GM12878 (cell line): Measurements from ENCODE around the gene DENND1A. TPM values are rescaled to one million over a fixed set of nuclear protein-coding genes. Genes with fewer than 3 reads are reported as not detected.

ENCODE experiments used
- ESRRA ChIP-seq: IDR thresholded peaks from 2 replicates; pipeline ENCODE4 v1.6.1; 2012; ENCODE audit warnings: mild to moderate bottlenecking, low read length, improper control_type of control experiment
- MTA3 ChIP-seq: IDR thresholded peaks from 2 replicates; pipeline ENCODE4 v1.6.1; 2012; ENCODE audit warnings: low read length, inconsistent platforms, borderline replicate concordance
- SMAD5 ChIP-seq: IDR thresholded peaks from 2 replicates; pipeline ENCODE4 v1.6.1; 2016; ENCODE audit warnings: antibody characterized with exemption, low read depth
- SREBF2 ChIP-seq: IDR thresholded peaks from 2 replicates; pipeline ENCODE4 v1.6.1; 2012; ENCODE audit warnings: mild to moderate bottlenecking, low read length
- SRF ChIP-seq, 2 experiments: IDR thresholded peaks; 2 replicates each; pipeline ENCODE4 v1.6.1; 2011; ENCODE audit warnings: low read depth in 2 of 2, low read length in 2 of 2, mild to moderate bottlenecking in 1 of 2, moderate library complexity in 1 of 2
- TCF7 ChIP-seq: IDR thresholded peaks from 2 replicates; pipeline ENCODE4 v1.6.1; 2014; ENCODE audit warnings: antibody characterized with exemption, borderline replicate concordance
- USF1 ChIP-seq: IDR thresholded peaks from 2 replicates; pipeline ENCODE4 v1.6.1; 2011; ENCODE audit warnings: borderline replicate concordance, low read depth, mild to moderate bottlenecking, moderate library complexity, mixed read lengths, low read length; ENCODE audit not compliant: insufficient read depth; ENCODE audit errors: extremely low read length
- ZZZ3 ChIP-seq: IDR thresholded peaks from 2 replicates; pipeline ENCODE4 v1.6.1; 2011; ENCODE audit warnings: low read depth; ENCODE audit not compliant: control insufficient read depth, insufficient read length
- polyA plus RNA-seq, 11 experiments: library from polyadenylated mRNA; depleted of rRNA in 4 of 11; unstranded in 6 of 11; stranded (reverse) in 5 of 11; fragments of >200 nt; fragmentation: Nextera tagmentation in 4 of 11; fragmentation: Illumina TruSeq in 1 of 11; extraction: Ambion mirVana in 4 of 11; extraction: Trizol in 1 of 11; gene quantifications; 1 replicate in 1 of 11; 2 replicates in 10 of 11; pipeline versions ENCODE4 v1.2.1 to v1.2.3, GENCODE V29; 2011 to 2016; ENCODE audit warnings: inconsistent platforms in 2 of 11, missing spikeins in 2 of 11, low read depth in 1 of 11
- total RNA-seq, 4 experiments: library from RNA; depleted of rRNA in 3 of 4; stranded (reverse); fragments of >200 nt in 3 of 4; fragmentation: Illumina TruSeq in 1 of 4; extraction: Trizol in 1 of 4; gene quantifications; 2 replicates each; pipeline versions ENCODE4 v1.2.1 to v1.2.3, GENCODE V29; 2013 to 2021
- TF ChIP-seq, protein P1 (sequence below): fragments of 450-650 bp; IDR thresholded peaks from 2 replicates; pipeline ENCODE4 v1.6.1; 2016; ENCODE audit warnings: mild to moderate bottlenecking
- TF ChIP-seq, protein P2 (sequence below): IDR thresholded peaks from 2 replicates; pipeline ENCODE4 v1.6.1; 2012; ENCODE audit warnings: low read depth, low read length, improper control_type of control experiment
- TF ChIP-seq, protein P3 (sequence below): fragments of 450-650 bp; IDR thresholded peaks from 2 replicates; pipeline ENCODE4 v1.6.1; 2018; ENCODE audit warnings: mild to moderate bottlenecking, low read depth, moderate library complexity; ENCODE audit not compliant: partially characterized antibody

Gene DENND1A
- total and polyA plus RNA-seq, 10 of the 15 experiments (the other 5 are each of a cell fraction or from before 2014, with no cell fraction given), result 14.1 to 48.6 (median 35.2) TPM

DNA sequence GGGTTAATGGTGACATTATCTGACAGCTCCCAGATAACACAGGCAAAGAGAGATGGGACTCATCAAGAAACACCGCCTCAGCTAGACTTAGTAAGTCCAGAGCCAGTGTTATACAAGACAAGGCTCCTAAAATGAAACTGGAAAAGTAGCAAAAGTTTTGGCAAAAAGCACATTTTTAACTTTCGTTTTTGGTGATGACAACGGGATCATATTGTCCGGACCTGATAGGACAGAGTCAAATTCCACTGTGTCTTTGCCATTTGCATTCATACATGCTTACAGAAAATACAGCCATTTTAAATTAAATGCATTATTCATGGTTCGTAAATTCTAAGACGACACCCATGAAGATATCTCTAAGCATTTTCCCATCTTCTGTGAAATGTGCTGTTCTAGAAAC lies 421.9 kb downstream of the DENND1A start (continued):
- TF ChIP-seq, protein P1, sequence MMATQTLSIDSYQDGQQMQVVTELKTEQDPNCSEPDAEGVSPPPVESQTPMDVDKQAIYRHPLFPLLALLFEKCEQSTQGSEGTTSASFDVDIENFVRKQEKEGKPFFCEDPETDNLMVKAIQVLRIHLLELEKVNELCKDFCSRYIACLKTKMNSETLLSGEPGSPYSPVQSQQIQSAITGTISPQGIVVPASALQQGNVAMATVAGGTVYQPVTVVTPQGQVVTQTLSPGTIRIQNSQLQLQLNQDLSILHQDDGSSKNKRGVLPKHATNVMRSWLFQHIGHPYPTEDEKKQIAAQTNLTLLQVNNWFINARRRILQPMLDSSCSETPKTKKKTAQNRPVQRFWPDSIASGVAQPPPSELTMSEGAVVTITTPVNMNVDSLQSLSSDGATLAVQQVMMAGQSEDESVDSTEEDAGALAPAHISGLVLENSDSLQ, result no peak
- no peak for TF ChIP-seq ZZZ3
- TF ChIP-seq, protein P2, sequence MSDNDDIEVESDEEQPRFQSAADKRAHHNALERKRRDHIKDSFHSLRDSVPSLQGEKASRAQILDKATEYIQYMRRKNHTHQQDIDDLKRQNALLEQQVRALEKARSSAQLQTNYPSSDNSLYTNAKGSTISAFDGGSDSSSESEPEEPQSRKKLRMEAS, result no peak
- TF ChIP-seq, protein P3, sequence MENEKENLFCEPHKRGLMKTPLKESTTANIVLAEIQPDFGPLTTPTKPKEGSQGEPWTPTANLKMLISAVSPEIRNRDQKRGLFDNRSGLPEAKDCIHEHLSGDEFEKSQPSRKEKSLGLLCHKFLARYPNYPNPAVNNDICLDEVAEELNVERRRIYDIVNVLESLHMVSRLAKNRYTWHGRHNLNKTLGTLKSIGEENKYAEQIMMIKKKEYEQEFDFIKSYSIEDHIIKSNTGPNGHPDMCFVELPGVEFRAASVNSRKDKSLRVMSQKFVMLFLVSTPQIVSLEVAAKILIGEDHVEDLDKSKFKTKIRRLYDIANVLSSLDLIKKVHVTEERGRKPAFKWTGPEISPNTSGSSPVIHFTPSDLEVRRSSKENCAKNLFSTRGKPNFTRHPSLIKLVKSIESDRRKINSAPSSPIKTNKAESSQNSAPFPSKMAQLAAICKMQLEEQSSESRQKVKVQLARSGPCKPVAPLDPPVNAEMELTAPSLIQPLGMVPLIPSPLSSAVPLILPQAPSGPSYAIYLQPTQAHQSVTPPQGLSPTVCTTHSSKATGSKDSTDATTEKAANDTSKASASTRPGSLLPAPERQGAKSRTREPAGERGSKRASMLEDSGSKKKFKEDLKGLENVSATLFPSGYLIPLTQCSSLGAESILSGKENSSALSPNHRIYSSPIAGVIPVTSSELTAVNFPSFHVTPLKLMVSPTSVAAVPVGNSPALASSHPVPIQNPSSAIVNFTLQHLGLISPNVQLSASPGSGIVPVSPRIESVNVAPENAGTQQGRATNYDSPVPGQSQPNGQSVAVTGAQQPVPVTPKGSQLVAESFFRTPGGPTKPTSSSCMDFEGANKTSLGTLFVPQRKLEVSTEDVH, result no peak
- TF ChIP-seq ESRRA, result no peak
- TF ChIP-seq SREBF2, result no peak
- no peak for TF ChIP-seq TCF7
- no peak for TF ChIP-seq SRF (IDR thresholded peaks at IDR 0.05; ENCODE audit: low read depth in 2 of 2, low read length in 2 of 2)
- no peak for TF ChIP-seq MTA3
- no peak for TF ChIP-seq SMAD5
- TF ChIP-seq USF1, result no peak
